Left ventricle myocardium inferior (tissue), 1 donor: ENCODE measurements around the gene RPH3AL. TPM values are rescaled to one million over a fixed set of nuclear protein-coding genes. Genes with fewer than 3 reads are reported as not detected.
A peak's percentile ranks its signal among the peaks of the same experiment; 100 is the strongest.
"Not testable (repeated sequence)": the region's sequence is repeated elsewhere in the genome, so short reads cannot be mapped to it uniquely, and the experiment has no call there.

Experiments
- DNase-seq: peaks from one replicate; pipeline ENCODE4 v3.0.0-alpha.2; 2020
- H3K27ac ChIP-seq: fragments of 200-600 bp; replicated peaks from 2 replicates; pipeline ENCODE4 v1.8.0; 2021
- H3K27me3 ChIP-seq: fragments of 200-600 bp; 2 replicates; pipeline ENCODE4 v1.8.0; 2021; ENCODE audit warnings: low read depth
- H3K36me3 ChIP-seq: fragments of 200-600 bp; 2 replicates; pipeline ENCODE4 v1.8.0; 2021
- H3K4me1 ChIP-seq: fragments of 200-600 bp; 2 replicates; pipeline ENCODE4 v1.8.0; 2021
- H3K4me3 ChIP-seq: fragments of 200-600 bp; 2 replicates; pipeline ENCODE4 v1.8.0; 2021; ENCODE audit warnings: mild to moderate bottlenecking, moderate library complexity
- H3K9me3 ChIP-seq: fragments of 200-600 bp; replicated peaks from 2 replicates; pipeline ENCODE4 v1.8.0; 2021
- intact Hi-C: fragments of 100-400 bp; cut with micrococcal nuclease; formaldehyde crosslinking; loops from one replicate; pipeline ENCODE4 v1.11.0; 2022
- total RNA-seq: library from RNA; stranded (reverse); fragmentation: NEBNext Ultra II Directional; extraction: Animal tissue kit (Norgen Biotek cat#: 25700); gene quantifications from one replicate; pipeline ENCODE4 v1.2.1, GENCODE V29; 2021
- TF ChIP-seq, protein P1 (sequence below): fragments of 200-600 bp; IDR thresholded peaks from 2 replicates; pipeline ENCODE4 v1.8.0; 2021; ENCODE audit warnings: antibody characterized with exemption, mild to moderate bottlenecking, borderline replicate concordance
- donor health status: DM: no; HTN: yes; CAD: no; lungs with severe emphysema.

RPH3AL gene
- total RNA-seq, 1 donor from 2014 or later: 4.0 TPM

DNA sequence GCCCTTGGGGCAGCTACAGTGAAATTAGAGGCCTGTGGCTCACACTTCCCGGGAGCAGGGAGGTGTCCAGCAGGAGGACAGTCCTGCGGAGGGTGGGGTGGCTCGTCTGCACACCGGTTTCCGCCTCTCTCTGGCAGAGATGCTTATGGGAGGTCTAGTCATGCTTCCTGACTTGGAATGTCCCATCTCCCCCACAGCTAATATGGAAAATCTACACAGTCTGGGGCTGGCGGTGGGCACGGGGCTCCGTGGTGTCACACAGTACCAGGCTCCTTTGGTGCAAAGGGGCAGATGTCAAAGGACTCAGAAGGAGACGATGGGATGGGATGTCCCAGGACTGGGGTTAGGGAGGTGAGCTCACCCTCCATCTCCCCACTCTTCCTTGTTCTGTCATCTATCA, 127.1 kb downstream of the RPH3AL start:
- Histone ChIP-seq H3K27ac (no peak overlapping the region), H3K4me1 (peaks cover 29% of the 10 kb centered on the region), H3K4me3 (no peak overlapping the region), H3K36me3 (no peaks in the 10 kb centered on the region), H3K9me3 (no peaks in the 10 kb centered on the region), H3K27me3 (peaks cover 14% of the 10 kb centered on the region)
- intact Hi-C loops: no loop called here
- peak; percentile 4 for DNase-seq
- TF ChIP-seq, protein P1, sequence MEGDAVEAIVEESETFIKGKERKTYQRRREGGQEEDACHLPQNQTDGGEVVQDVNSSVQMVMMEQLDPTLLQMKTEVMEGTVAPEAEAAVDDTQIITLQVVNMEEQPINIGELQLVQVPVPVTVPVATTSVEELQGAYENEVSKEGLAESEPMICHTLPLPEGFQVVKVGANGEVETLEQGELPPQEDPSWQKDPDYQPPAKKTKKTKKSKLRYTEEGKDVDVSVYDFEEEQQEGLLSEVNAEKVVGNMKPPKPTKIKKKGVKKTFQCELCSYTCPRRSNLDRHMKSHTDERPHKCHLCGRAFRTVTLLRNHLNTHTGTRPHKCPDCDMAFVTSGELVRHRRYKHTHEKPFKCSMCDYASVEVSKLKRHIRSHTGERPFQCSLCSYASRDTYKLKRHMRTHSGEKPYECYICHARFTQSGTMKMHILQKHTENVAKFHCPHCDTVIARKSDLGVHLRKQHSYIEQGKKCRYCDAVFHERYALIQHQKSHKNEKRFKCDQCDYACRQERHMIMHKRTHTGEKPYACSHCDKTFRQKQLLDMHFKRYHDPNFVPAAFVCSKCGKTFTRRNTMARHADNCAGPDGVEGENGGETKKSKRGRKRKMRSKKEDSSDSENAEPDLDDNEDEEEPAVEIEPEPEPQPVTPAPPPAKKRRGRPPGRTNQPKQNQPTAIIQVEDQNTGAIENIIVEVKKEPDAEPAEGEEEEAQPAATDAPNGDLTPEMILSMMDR: no peak

DNA sequence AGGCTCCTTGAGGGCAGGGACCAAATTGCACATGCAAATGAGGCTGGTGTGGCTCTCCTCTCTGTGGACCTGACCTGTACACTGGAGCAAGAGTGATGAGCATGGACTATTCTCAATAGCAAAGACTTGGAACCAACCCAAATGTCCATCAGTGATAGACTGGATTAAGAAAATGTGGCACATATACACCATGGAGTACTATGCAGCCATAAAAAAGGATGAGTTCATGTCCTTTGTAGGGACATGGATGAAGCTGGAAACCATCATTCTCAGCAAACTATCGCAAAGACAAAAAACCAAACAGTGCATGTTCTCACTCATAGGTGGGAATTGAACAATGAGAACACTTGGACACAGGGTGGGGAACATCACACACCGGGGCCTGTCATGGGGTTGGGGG, 128.0 kb downstream of the RPH3AL start:
- H3K4me1 ChIP-seq: peaks cover 24% of the 10 kb centered on the region
- H3K9me3 ChIP-seq, intact Hi-C loops, H3K36me3 ChIP-seq, H3K27ac ChIP-seq, H3K4me3 ChIP-seq, DNase-seq: not testable (repeated sequence)
- peaks cover 12% of the 10 kb centered on the region for H3K27me3 ChIP-seq

DNA sequence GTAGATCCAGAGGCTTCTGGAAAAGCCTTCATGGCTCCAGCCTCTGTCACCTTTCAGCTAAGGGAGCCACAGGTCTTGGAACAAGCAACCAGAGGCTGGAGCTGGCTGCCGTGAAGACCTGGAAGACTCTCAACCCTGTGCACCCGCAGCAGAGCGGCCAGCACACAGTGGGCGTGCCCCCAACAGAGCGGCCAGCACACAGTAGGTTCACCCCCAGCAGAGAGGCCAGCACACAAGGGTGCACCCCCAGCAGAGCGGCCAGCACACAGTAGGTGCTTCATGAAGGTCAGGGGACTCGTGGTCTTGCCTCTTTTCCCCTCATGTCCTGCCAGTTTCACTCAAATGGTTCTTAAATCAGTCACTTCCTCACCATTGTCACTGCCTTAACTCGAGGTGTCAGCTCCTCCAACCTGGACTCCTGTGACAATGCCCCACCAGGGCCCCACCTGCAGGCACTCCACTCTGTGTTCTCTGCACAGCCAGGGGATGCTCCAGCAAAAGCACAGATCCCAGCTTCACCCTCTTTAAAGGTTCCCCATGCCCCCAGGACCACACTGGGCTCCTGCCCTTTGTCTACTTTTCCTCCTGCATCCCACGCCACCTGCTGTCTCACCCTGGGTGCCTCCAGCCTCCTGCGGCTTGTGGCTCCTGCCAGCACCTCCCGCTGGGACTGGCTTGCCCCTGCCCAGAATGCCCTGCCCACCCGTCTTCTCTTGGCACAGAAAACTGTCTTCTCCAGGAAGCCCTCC, 128.7 kb downstream of the RPH3AL start:
- H3K36me3 ChIP-seq: no peaks in the 10 kb centered on the region
- intact Hi-C loops: no loop called here
- DNase-seq: peak; percentile 9
- no peak overlapping the region for H3K4me3 ChIP-seq
- H3K9me3 ChIP-seq: no peaks in the 10 kb centered on the region
- H3K27ac ChIP-seq: no peak overlapping the region
- TF ChIP-seq, protein P1: no peak
- H3K27me3 ChIP-seq: peaks cover 5% of the 10 kb centered on the region
- H3K4me1 ChIP-seq: peaks cover 17% of the 10 kb centered on the region

DNA sequence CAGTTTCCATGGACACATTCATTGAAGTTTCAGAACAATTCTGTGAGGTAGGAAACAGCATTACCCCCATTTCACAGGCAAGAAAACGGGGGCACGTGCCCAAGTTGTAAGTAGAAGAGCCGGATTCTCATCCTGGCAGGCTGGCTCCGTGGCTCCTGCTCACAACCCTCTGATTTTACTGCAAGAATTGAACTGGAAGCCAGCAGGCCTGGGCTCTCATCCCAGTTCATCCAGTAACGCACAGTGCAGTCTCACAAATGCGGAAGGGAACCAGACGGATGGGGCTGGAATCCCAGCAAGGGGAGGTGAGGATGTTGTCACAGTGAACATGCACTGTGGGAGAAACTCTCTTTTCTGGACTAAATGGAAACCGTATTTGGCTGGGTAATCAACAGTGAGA, 130.4 kb downstream of the RPH3AL start:
- Histone ChIP-seq H3K27me3 (no peaks in the 10 kb centered on the region), H3K27ac (no peak overlapping the region), H3K4me1 (peaks cover 5% of the 10 kb centered on the region), H3K9me3 (no peaks in the 10 kb centered on the region), H3K36me3 (no peaks in the 10 kb centered on the region), H3K4me3 (no peak overlapping the region)
- intact Hi-C loops: no loop called here
- DNase-seq: peak; percentile 29
- TF ChIP-seq, protein P1: no peak

DNA sequence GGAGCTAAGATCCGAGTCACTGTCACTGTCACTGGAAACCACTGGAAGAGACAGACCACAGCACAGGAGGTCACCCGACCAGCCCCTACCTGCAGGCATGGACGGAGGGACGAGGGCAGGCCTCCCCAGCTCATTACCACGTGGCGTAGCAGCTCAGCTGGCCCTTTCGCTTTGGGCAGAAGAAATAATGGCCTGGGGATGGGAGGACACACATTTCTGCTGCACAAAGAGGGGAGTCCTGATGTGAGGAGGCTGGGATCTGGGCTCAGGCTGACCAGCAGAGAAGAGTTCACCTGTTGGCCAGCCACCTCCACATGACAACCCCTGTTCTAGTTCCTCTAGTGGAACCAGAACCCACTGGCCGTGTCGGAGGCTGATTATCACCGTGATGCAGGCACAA, 132.9 kb downstream of the RPH3AL start:
- no peaks in the 10 kb centered on the region for H3K9me3 ChIP-seq
- intact Hi-C loops: no loop called here
- H3K27me3 ChIP-seq: no peaks in the 10 kb centered on the region
- TF ChIP-seq, protein P1: no peak
- no peaks in the 10 kb centered on the region for H3K36me3 ChIP-seq
- no peak overlapping the region for H3K4me3 ChIP-seq
- no peak overlapping the region for H3K27ac ChIP-seq
- DNase-seq: no peak
- H3K4me1 ChIP-seq: peaks cover 2% of the 10 kb centered on the region

DNA sequence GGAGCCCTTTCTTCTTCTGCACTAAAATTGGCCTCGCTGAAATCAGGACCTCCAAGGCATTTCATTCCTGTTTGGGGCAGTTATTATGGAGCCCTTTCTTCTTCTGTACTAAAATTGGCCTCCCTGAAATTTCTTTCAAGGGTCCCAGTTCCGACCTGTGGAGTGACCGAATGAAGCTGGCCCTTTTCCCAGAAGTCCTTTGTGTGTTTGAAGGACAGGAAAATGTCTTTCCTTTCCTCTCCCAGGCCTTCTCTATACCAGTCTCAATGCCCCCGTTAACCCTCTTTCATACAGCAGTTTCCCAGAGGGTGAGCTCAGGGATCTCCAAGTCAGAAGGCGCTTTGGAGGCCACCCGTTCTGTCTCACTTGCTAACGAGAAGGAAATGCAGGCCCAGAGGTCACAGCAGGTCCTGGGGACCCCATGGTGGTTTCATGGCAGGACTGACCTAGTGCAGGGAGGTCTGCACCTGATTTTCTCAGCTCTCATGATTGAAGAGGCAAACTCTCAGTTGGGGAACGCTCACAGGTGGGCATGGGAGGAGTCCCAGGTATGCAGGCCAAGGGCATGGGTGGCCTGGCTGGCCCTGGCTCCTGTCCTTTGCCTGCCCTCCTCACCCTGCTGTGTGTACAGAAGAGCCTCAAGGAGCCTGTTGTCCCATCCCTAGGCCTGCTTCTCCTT, 134.0 kb downstream of the RPH3AL start:
- Histone ChIP-seq H3K27me3 (no peaks in the 10 kb centered on the region), H3K9me3 (no peaks in the 10 kb centered on the region), H3K36me3 (no peaks in the 10 kb centered on the region), H3K27ac (no peak overlapping the region), H3K4me1 (peaks cover 2% of the 10 kb centered on the region), H3K4me3 (no peak overlapping the region)
- TF ChIP-seq, protein P1: no peak
- intact Hi-C loops: no loop called here
- no peak for DNase-seq
